ENCODE results near the gene NQO1.

NQO1 gene

DNA sequence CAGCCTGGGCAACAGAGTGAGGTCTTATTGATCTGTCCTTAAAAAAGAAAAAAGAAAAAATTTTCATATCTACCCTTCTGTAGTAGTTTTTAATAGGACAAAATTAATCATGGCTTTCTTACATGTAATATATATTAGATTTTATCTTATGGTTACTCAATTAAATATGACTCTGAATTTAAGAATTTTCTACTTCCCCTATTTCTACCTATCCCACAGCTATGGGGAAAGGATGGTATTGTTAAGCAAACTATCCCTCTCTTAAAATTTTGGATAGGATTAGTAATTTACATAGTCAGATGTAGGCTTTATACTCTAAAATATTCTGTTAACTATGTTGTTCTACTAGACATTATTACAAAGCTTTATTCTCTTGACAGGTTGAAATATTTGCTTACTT lies 62.5 kb downstream of the NQO1 start:
- no peak for DNase-seq (ENCODE audit: insufficient read length, low spot score)

GRCh38 chr16:69662901-69663300 lies 63.5 kb downstream of the NQO1 start:
- DNase-seq (ENCODE audit: insufficient read length, low spot score) (no peak), FAIRE-seq (no peak)
- TF ChIP-seq POLR2A (IDR thresholded peaks at IDR 0.05; ENCODE audit: low read depth, low read length) = no peak

More for the DNA sequence above, 62.5 kb downstream of the NQO1 start:
- FAIRE-seq = no peak
- no peak for TF ChIP-seq POLR2A (IDR thresholded peaks at IDR 0.05; ENCODE audit: low read depth, low read length)

- no peak for TF ChIP-seq POLR2A (IDR thresholded peaks at IDR 0.05; ENCODE audit: low read depth, low read length)
- FAIRE-seq (no peak), DNase-seq (ENCODE audit: insufficient read length, low spot score) (no peak)
Measured at GRCh38 chr16:69660166-69660565, 66.2 kb downstream of the NQO1 start.

Data from H54 (cell line).